Fibroblast of lung (primary cell): Measurements from ENCODE around the gene MTHFD2.

Experiments
- CTCF ChIP-seq, 2 donors: IDR thresholded peaks in 1 of 2; conservative IDR thresholded peaks in 1 of 2; 1 replicate in 1 of 2; 2 replicates in 1 of 2; pipeline ENCODE4 v1.5.1; 2011 to 2012; ENCODE audit warnings: low read length in 2 of 2, control low read depth in 1 of 2, inconsistent platforms in 1 of 2, low read depth in 1 of 2, mild to moderate bottlenecking in 1 of 2
- EZH2 ChIP-seq: IDR thresholded peaks from 2 replicates; pipeline ENCODE4 v1.5.1; 2012; ENCODE audit warnings: low read length, control low read depth, mild to moderate bottlenecking; ENCODE audit errors: missing control alignments

GRCh38 chr2:74198461-74199274, at the start of gene MTHFD2:
- TF ChIP-seq CTCF (conservative IDR thresholded peaks at IDR 0.05 in 1 of 2, IDR thresholded peaks at IDR 0.05 in 1 of 2; ENCODE audit: low read depth in 1 of 2, low read length in 2 of 2) (peak; percentile 63 to 71), EZH2 (no peak)
